UCSD-AML1 (cell line): ENCODE results near the gene APOL4.
"Not testable (repeated sequence)": the region's sequence is repeated elsewhere in the genome, so short reads cannot be mapped to it uniquely, and the experiment has no call there.

Source experiments
- DNase-seq: peaks from one replicate; lab custom pipeline; 2025; ENCODE audit not compliant: unreplicated experiment; lab: John Stamatoyannopoulos, UW

APOL4 gene

DNA sequence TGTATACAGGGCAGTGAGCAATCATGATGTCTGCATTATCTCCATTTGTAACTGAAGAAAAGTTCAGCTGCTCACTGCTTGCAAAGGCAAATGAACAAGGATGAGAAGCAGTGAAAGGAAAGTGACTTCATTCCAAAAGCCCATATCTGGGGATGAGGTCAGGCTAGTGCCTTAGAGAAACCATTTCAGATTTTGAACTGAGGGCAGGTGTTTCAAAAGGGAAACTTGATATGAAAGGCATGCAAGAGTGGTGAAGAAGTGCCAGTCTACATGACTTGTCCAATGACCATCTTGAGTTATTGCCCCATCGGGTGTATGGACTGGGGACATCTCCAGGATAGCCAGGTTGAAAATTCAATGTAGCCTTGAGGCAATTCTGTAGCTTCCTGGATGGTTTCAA is 7.3 kb upstream of the APOL4 start:
- DNase-seq, result no peak

DNA sequence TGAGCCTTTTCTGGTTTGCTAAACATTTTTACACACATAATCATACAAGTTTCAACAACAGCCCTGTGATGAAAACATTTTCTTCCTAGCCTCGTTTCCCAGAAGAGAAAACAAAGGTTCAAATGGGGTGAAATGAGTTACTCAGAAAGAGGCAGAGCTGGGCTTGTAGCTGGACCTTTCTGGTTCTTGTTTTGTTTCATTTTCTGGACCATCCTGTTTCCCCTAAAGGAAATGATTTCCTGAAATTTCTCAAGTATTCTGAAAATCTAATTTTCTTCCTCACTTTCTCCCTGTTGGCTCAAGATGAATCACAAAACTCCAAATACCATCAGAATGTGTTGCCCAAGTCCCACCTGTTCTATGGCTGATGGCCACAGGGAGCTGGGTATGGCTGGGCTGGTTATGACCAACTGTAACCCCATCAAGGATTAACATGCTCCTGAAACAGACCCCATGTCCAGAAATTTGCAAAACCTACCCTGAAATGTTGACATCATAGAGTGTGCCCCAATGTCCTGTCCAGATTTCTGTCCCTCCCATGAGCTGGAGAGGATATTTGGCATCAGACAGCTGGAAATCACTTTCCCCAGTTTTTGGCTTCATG is 6.7 kb upstream of the APOL4 start:
- DNase-seq, result no peak

DNA sequence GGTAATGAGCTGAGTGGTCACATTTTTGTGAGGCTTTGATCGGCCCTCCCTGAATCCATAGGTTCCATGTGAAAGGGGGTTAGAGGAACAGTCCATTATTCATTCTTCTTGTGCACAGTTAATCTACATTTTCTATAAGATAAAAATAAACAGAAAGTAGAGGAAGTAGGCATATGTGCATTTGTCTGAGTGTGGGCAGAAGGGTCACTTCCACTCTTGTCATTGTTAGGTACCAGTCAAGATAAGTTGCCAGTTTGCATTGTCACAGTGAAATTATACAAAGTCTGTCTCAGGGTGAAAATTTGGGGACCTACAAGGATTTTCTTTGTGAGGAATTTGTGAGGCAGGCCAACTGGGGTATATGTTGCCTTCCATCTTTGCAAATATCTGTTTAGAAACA is 4.6 kb upstream of the APOL4 start:
- DNase-seq, result no peak

DNA sequence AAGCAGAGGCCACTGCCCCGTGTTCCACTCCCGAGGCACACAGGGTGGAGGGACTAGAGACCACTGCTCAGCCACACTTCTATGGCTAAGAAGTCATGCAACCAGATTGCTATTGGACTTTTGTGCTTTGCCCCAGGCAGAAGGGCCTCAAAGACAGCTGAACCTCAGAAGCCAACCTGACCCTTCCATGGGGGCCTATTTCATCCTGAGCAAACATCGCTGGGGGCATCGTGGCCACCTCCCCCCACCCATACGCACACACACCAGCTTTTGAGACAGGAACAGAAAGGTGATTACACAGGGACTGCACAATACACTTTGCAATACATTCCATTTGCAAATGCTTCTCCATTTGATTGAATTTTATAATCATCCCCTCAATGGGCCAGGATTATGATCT is 4.0 kb upstream of the APOL4 start:
- not testable (repeated sequence) for DNase-seq

DNA sequence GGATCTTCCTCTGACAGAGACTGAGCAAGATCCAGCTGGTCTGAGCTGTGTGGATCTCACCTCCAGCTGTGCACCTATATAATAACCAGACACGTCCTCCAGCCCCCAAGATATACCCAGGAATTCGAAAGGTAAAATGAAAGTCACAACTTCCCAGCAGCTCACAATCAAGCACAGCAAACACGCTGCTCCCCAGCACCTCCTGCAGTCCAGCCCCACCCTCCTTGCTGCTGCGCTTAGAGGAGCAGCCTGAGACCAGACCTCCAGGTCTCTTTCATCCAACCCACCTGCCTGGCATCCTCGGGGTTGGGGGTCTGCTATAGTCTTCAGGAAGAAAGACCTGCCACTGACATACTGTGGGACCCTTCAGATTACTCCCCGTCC is 3.0 kb upstream of the APOL4 start:
- DNase-seq, result no peak

DNA sequence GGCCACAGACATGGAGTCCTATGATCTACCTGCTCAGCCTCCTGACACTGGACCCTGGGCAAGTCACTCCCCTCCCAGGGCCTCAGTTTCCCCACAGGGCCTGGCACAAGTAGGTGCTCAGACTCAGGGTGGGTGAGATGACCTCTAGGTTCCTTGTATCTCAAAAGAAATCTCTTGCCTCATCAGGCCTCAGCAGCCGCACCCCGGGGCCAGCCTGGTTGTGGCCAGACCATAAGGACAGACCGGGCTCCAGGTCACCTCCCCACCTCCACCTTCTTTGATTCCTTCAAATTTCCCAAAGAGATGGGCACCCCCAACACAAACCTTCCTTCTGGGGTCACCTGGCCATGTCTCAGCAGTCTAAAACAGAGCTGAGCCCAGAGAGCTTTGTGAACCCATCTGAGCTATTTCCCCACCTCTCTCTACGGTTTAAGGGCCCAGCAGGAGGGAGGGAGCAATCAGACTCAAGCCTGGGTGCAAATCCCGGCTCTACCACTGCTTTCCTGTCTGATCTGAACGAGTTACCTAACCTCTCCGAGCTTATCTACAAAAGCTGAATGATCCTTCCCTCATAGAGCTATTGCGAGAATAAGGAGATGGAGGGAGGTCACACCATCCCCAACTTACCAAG is 2.5 kb upstream of the APOL4 start:
- no peak for DNase-seq

DNA sequence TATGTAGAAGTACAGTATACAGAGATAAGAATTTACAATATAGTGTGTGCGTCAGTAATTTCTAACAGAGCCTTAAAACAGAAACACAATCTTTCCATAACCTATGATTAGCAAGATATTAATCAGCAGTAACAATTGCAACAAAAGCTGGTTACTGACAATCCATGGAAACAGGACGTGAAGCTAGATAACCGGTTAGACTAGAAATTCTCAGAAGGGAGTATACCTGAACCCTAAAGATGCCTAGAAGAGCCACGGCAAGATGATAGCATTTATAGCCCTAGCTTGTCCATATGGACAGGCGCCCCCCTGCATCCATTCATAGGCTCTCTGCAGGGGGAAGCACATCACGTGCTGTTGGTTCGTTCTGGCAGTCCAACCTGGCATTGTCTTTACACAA is 1.8 kb upstream of the APOL4 start:
- not testable (repeated sequence) for DNase-seq

DNA sequence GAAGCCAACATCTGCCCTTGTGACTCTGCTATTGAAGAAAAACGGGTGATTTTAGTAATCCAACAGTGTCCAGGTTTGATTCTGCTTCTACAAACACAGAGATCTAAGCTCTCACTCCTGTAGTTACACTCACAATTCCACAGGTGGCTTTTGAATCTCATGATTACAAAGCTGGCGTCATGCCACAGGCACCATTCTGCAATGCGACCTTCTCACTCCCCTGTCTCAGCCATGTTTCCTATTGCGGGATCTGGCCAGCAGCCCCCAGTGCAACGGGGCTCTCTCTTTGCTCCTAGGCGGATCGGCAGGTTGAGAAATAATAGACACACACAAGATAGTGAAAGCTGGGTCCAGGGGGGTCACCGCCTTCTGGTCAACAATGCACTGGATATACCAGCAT is 1.3 kb upstream of the APOL4 start:
- not testable (repeated sequence) for DNase-seq

DNA sequence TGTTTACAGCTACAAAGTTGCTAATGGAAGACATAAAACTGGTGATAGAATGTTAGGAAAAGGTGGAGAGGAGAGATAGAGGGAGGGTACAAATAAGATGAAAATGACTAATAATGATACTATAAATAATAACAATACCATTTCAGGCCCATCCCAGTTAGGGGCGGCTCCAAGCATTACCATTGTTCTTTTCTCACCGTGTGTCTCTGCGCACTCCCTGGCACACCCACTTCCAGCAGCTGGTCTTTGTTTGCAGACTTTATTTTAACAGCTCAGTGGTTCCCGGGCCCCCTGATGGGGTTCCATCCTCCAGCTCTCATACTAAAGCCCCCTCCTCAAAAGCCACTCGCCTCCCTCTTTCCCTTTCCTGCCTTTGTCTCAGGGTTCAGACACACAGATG is 584 bp downstream of the APOL4 start:
- DNase-seq, result not testable (repeated sequence)

DNA sequence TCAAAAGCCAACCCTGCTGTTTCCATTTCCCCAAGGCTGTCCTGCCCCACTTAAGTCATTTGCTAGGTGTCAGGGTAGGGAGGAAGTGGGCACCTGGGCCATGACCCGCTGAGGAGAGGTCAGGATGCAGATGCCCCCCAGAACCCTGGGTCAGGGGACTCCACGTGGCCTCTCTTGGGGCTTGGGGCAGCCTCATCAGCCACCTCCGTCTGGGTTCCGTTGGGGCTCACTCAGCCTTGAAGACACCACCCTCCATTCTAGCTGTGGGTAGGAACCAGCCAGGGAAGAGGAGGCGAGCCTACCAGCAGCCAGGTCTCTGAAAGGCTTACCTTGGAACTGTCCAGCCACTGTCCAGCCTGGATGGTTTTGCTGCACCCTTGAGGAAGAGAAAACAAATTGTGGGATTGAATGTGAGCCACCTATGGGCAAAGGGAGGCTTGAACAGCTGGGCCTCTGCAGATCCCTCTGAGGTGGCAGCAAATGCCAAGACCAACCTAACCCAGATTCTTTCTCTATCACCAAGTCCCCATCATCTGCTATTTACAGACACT is 2.5 kb downstream of the APOL4 start:
- no peak for DNase-seq

DNA sequence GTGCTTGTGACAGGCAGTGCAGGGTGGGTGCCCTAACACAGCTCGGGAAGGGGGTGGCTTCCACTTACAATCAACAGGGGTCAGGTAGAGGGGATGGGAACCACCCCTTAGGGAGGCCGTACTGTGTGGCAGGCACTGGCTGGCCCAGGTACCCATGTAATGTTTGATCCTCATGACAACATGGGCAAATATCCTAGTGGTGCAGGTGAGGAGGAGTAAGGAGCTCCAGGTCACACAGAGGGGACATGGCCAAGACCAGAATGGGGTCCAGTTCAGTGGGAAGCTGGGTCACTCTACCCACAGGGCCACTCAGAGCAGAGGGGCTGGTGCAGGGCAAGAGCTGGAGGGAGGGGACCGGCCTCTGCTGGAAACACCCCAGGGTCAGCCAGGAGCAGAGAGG is 3.1 kb downstream of the APOL4 start:
- no peak for DNase-seq

DNA sequence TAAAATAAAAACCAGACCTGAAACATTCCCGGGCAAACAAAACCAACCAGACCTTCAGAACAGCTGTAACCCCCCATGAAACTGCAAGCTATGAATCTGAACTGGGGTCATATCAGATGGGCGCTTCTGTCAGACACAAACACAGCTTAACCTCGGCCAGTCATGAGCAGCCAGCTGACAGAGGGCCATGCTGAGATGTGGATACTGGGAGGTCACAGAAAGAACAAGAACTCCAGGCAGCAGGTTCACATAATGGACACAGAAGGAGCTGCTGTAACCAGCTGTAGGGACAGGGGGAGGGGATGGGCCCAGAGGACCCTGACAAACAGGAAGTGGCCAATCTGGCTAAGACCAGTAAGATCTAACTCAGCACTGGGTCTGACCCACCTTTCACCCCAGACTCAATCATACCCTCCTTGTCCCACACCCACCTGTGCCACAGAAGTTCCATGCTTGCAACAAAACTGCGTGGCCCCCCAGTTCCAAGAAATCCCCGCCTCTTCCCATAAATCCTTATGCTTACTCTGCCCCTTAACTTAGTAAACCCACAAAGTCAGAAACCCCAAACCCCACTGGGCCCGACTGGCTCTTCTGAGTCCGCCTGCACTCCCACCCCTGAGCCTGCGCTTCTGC is 4.0 kb downstream of the APOL4 start:
- DNase-seq, result peak; percentile 35

DNA sequence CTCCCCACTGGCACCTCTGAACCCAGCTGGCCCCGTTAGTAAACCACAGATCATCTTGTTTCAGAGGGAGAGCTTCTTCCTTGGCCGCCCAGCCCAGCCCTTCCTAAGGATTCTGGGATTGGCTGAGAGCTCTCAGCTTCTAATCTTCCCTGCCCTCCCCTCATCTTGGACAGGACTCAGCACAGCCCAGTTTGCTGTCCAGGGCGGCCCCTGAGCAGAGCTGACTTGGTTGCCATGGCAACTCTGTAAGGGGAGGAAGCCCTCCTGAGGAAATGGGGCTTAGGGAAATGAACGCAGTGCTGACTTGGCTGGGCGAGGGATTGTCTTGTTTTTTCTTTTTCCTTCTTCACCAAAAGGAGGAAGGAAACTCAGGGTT is 4.6 kb downstream of the APOL4 start:
- peak; percentile 38 for DNase-seq

DNA sequence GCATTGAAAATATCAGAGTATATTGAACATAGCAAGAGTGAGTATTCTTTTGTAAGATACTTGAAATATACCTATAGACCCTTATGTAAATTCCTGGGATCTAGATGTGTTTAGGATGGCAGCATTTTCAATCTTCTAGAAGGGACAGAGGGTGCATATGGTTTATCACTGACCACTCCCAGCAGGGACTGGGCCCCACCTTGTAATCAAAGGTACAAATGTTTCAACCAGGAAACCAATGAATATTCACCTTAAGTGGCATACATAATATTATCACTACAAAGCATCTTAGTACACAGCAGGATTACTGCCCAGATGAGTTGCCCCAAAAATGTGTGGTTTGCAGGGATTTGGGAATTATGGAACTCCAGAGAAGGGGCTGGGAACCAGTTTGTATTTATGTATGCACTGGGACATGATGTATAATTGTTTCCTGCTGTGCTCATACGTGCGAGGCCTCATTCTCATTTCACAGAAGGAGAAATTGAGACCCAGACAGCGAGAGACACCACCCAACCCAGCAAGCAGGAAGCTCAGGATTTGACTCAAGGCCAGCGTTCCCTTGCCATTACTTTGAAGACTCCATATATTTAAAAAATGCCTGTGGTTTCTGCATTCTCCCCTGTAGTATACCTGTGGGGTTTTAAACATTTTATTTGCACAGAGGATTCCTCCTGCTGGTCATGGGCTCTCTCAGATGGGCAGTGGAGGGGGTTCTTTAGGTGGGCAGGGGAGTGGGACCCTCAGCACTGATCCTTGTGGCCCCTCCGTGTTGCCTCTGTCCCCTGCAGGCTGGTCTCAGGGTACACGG is 5.2 kb downstream of the APOL4 start:
- DNase-seq, result no peak

DNA sequence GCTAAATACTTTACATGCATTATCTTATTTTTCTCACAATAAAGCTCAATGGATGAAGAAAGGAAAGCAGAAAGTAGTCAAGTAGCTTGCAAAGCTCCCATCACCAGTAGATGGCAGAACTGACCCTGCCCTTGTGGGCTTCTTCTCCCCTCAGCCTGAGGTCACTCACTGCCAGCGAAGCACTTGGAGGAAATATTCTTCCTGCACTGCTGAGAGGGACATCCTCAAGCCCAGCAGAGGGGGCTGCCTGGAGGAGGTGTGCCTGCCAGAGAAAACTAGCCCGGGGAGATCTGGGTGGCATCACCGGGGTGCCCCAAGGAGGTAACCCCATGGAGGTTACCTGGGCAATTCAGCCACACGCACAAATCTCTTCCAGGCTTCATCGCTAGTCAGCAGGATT is 6.6 kb downstream of the APOL4 start:
- DNase-seq, result peak; percentile 57

DNA sequence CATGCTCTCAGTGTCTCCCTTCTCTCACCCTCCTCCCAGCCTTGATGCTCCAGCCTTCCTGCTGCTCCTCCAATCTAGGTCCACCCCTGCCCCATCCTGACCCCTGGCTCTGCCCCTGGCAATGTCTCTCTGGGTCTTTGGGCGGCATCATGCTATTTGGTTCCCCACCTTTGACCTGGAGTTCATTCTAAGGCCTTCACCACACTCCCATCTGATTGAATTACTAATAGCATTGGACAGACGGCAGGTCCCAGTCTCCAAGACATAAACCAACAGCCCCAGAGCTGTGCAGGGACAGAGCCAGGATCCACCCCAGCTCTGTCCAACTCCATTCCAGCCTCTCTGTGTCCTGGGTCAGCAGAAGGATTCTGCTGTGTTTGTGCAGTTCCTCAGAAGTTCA is 7.2 kb downstream of the APOL4 start:
- no peak for DNase-seq

DNA sequence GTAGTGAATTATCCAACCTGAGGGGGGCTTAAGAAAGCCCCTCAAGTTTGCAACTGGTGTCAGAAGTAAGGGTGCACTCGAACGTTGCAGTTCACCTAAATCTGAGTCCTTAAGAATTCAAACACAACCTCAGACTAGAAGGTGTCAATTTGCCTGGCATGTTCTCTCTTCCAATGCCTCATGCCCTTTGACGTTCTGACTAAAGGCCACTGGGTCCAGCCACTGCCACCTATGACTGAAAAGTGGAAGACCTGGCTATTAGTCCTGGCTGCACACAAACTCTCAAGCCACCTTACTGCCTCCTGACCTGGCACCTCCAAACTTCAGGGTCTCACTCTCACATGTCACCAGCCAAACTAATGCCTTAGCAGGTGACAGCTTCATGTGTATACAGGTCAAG is 8.0 kb downstream of the APOL4 start:
- DNase-seq, result no peak

DNA sequence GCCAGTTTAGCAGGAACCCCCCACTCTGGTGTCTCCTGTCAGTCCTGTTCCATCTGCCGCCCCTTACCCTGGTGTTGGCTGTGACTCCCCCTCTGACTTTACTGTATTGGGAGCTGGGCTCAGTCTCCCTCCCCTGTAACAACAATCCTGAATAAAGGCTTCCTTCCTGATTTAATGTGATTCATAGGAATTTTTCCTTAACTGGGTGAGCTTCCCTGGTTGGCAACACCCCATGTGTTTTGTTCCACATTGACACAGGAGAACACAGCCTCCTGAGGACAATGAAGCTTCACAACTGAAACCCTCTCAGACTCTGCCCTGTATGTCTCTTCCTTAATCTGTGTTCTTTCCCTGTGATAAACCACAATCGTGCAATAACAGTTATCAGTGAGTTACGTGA is 8.4 kb downstream of the APOL4 start:
- DNase-seq, result no peak

DNA sequence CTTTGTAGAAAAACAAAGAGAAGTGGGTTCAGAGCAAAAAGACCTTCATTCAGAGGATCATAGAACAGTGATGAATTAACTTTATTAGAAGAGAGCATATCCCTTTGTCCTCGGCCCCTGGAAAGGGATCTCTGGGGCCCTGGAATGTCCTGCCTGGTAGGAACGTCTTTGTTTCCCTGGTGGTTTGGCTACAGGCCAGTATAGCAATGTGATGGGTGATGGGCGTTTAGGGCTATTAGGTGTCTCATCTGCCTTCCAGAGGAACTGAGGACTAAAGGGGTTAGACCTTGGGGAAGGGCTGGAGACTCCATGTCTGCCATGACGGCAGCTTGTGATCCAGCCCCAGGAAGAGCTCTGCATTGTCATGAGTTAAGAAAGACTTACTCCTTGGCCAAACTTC is 9.1 kb downstream of the APOL4 start:
- DNase-seq, result no peak

DNA sequence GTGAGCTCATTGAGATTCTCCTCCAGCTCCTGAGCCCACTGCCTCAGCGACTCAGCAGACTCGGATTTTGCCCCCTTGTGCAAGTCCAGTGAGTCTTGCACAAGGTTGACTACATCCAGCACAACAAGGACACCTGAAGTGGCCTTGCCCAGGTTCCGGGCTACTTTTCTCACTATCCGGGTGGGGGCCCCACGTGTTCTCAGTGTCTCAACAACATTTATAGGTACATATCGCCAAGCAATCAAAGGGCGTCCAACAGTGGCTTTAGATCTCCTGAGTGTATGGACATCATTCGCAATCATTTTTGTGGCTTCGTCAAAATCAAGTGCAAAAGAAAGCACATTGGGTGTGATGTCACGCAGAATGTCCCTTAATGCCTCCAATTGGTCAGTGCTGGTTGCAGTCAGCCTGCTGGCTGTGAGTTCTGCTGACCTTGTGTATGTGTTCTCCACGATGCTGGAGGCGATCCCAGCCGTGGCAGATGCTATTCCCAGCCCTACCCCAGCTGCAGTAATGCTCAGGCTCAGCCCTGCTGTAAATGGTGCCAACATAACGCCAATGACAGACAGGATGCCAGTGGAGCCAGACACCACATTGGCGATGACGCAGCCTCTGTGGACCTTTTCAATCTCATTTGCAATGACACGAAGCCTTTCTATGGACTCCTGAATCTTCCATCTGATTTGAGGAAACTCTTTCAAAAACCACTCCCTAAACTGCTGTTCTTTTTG is 10.3 kb downstream of the APOL4 start:
- no peak for DNase-seq

DNA sequence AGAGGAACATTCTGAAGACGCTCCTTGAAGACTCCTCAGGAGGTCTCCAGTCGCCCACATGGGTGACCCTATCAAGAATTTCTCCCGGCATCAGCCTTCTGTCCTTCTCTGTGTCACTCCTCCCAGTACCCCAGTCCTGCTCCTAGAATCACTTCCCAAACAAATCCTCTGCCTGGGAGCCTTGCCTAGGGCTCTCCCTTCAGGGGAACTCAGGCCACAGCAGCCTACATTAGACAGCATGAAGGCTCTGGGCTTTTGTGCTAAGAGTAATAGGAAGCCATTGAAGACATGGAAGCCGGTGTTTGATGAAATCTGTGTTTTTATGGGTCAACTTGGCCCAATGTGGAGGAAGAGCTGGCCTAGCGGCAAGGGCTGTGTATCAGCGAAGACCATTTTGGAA is 13.7 kb downstream of the APOL4 start:
- not testable (repeated sequence) for DNase-seq
